Activated CD4-positive, alpha-beta T cell treated with anti-CD3 and anti-CD28 coated beads for 36 hours (primary cell): ENCODE measurements around the gene NBEAL2. TPM values are rescaled to one million over a fixed set of nuclear protein-coding genes. Genes with fewer than 3 reads are reported as not detected.
A peak's percentile ranks its signal among the peaks of the same experiment; 100 is the strongest.

ENCODE experiments used
- ATAC-seq: fragments of 200-7000 bp; cut with Tn5 transposase; one replicate; pipeline ENCODE4 v1.10.0; 2021; ENCODE audit warnings: mild to moderate bottlenecking, moderate library complexity
- CTCF ChIA-PET: fragments of 350-600 bp; sonication (Branson Sonifier 250); formaldehyde crosslinking; loops from one replicate; lab custom pipeline; 2021; ENCODE audit warnings: antibody characterized with exemption; lab: Charles Lee
- POLR2A ChIA-PET: fragments of 350-600 bp; sonication (Branson Sonifier 250); formaldehyde crosslinking; loops from one replicate; lab custom pipeline; 2021; ENCODE audit warnings: antibody characterized with exemption, inconsistent platforms; lab: Charles Lee
- DNase-seq: peaks from one replicate; pipeline ENCODE4 v3.0.0-alpha.2; 2020
- H3K27ac Mint-ChIP-seq: one replicate; pipeline ENCODE4 v1.8.0; 2021; ENCODE audit warnings: mixed read lengths
- H3K27me3 Mint-ChIP-seq: one replicate; pipeline ENCODE4 v1.8.0; 2021; ENCODE audit warnings: mixed read lengths
- H3K36me3 Mint-ChIP-seq: one replicate; pipeline ENCODE4 v1.8.0; 2021; ENCODE audit warnings: low read depth, mixed read lengths
- H3K4me1 Mint-ChIP-seq: one replicate; pipeline ENCODE4 v1.8.0; 2021; ENCODE audit warnings: mixed read lengths
- H3K4me3 Mint-ChIP-seq: one replicate; pipeline ENCODE4 v1.8.0; 2021; ENCODE audit warnings: mild to moderate bottlenecking, moderate library complexity, mixed read lengths
- H3K9me3 Mint-ChIP-seq: one replicate; pipeline ENCODE4 v1.8.0; 2021; ENCODE audit warnings: low read depth, mixed read lengths
- intact Hi-C, 2 experiments: fragments of 100-400 bp; cut with DNase I in 1 of 2; cut with micrococcal nuclease in 1 of 2; formaldehyde crosslinking; loops; one replicate each; pipeline versions ENCODE4 v1.14.2 to v1.15.1; 2022 to 2024; cut with DNase I, micrococcal nuclease
- total RNA-seq, 2 experiments: library from RNA; stranded (reverse); gene quantifications; one replicate each; pipeline ENCODE4 v1.2.3, GENCODE V29; 2021

The NBEAL2 gene
- 10 to 100 TPM; 83.4 to 84.9 TPM for total RNA-seq

- peak; percentile 99 for DNase-seq
- Mint-ChIP-seq H3K4me3 (peak within 1 kb of the TSS; percentile 92), H3K36me3 (peaks cover 14% of the 10 kb centered on the region), H3K9me3 (no peaks in the 10 kb centered on the region), H3K4me1 (peaks cover 53% of the 10 kb centered on the region), H3K27me3 (no peaks in the 10 kb centered on the region), H3K27ac (peak within 1 kb of the TSS; percentile 94)
- POLR2A ChIA-PET = interaction anchor here (0.5 to 2.7 kb wide), 7 partner anchors 13 to 401 kb away, joined by 3 to 12 read pairs (median 3); partner anchors contain the start of gene PTPN23
- CTCF ChIA-PET = interaction anchor here (0.6 kb wide), 1 partner anchor 136 kb away, joined by 3 read pairs; no protein-coding TSS in a partner anchor
- intact Hi-C loops = loop anchor here (1.0 to 5.0 kb wide), 7 partner anchors 8 to 1292 kb away; partner anchors contain the start of genes PTPN23 (in 1 of the 2), SACM1L (in 1 of the 2), SCAP (in 1 of the 2) and SMARCC1 (in 1 of the 2)
- ATAC-seq = peak; percentile 86
Measured at GRCh38 chr3:46978985-46979944, at the start of gene NBEAL2. Gene NBEAL2 (plus strand): TSS chr3:46979666. CDS start chr3:46979862, 196 bp downstream.

- Mint-ChIP-seq H3K36me3 (peaks cover 32% of the 10 kb centered on the region), H3K4me3 (no peak overlapping the region), H3K27me3 (no peaks in the 10 kb centered on the region), H3K27ac (peak overlapping the region; percentile 64), H3K4me1 (peaks cover 59% of the 10 kb centered on the region), H3K9me3 (peaks cover 3% of the 10 kb centered on the region)
- DNase-seq (no peak), ATAC-seq (no peak)
- POLR2A ChIA-PET = interaction anchor here (1.4 kb wide), 1 partner anchor 11 kb away, joined by 4 read pairs; no protein-coding TSS in a partner anchor
- intact Hi-C loops = no loop called here
- CTCF ChIA-PET = interaction anchor here (0.6 to 2.0 kb wide), 8 partner anchors 8 to 462 kb away, joined by 3 to 5 read pairs (median 4); no protein-coding TSS in a partner anchor
Measured at GRCh38 chr3:46930166-46930944, 49.1 kb upstream of the NBEAL2 start.

DNA sequence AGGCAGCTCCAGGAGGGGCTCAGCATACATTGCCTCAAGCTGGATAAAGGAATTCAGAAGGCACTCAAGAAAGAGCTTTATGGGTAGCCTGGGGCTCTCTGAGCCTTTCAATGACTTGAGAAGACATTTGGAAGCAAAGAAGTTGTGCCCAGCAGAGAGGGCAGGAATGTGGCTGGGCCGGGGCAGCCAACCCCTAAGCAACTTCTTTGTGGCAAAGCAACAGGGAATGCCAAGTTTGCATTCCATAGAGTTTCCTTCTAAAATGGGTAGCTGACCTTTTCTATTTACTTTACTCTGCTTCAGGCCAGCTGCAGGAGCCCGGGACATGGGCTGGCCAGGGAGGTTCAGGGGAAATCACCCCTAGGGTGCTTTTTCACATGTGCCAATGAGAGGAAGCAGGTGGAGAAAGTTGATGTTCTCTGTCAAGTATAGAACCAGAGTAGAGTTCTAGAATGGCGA is 48.5 kb upstream of the NBEAL2 start:
- H3K9me3 Mint-ChIP-seq = peaks cover 3% of the 10 kb centered on the region
- H3K27ac Mint-ChIP-seq = peak overlapping the region; percentile 64
- ATAC-seq = no peak
- peaks cover 64% of the 10 kb centered on the region for H3K4me1 Mint-ChIP-seq
- intact Hi-C loops = no loop called here
- ChIA-PET CTCF (interaction anchor here (0.7 to 2.0 kb wide), 7 partner anchors 8 to 244 kb away, joined by 3 to 5 read pairs (median 3); no protein-coding TSS in a partner anchor), POLR2A (interaction anchor here (1.4 kb wide), 1 partner anchor 10 kb away, joined by 4 read pairs; no protein-coding TSS in a partner anchor)
- H3K4me3 Mint-ChIP-seq = no peak overlapping the region
- DNase-seq = no peak
- H3K36me3 Mint-ChIP-seq = peaks cover 32% of the 10 kb centered on the region
- H3K27me3 Mint-ChIP-seq = no peaks in the 10 kb centered on the region

DNA sequence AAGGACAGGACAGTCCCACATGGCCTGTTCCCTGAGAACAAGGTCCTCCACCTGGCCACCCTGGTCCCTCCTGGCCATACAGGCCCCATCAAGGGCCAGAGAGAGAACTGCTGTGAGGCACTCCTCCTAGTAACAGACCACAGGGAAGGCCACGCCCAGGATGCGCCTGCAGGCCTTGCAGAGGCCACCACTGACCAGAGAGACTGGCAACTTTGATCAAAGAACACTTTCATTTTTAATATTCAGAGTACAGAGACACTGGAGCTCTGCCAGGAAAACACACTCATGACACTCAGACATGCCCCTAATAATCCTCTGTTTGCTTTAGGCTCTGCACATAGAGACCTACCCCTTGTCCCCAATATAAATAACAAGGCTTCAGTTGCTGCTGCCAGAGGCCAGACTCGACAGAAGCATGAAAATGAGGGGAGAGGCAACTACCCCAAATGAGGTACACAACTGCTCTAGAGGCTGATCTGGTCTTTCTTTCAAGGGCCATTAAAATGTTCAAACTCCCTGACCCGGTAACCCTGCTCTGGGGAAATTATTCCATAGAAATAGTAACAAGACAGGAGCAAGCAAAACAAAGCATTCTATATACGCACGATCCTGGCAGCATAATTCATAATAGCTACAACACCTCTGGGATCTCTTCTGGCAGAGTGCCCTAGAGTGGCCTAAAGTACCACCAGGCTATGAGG is 47.7 kb upstream of the NBEAL2 start:
- peak overlapping the region; percentile 30 for H3K27ac Mint-ChIP-seq

GRCh38 chr3:46932455-46933225 is 46.8 kb upstream of the NBEAL2 start:
- peaks cover 3% of the 10 kb centered on the region for H3K9me3 Mint-ChIP-seq
- ATAC-seq (no peak), DNase-seq (no peak)
- peak overlapping the region; percentile 30 for H3K27ac Mint-ChIP-seq
- ChIA-PET POLR2A (no interaction called here), CTCF (interaction anchor here (0.6 to 1.3 kb wide), 5 partner anchors 23 to 210 kb away, joined by 3 read pairs; no protein-coding TSS in a partner anchor)
- no peak overlapping the region for H3K4me3 Mint-ChIP-seq
- peaks cover 56% of the 10 kb centered on the region for H3K4me1 Mint-ChIP-seq
- intact Hi-C loops = no loop called here
- peaks cover 32% of the 10 kb centered on the region for H3K36me3 Mint-ChIP-seq
- H3K27me3 Mint-ChIP-seq = no peaks in the 10 kb centered on the region

More for the DNA sequence above, 47.7 kb upstream of the NBEAL2 start:
- DNase-seq = no peak
- Mint-ChIP-seq H3K4me3 (no peak overlapping the region), H3K36me3 (peaks cover 36% of the 10 kb centered on the region), H3K9me3 (peaks cover 3% of the 10 kb centered on the region), H3K4me1 (peaks cover 64% of the 10 kb centered on the region), H3K27me3 (no peaks in the 10 kb centered on the region)
- ATAC-seq = no peak
- ChIA-PET POLR2A (interaction anchor here (1.4 kb wide), 1 partner anchor 10 kb away, joined by 4 read pairs; no protein-coding TSS in a partner anchor), CTCF (interaction anchor here (0.7 to 2.0 kb wide), 5 partner anchors 9 to 238 kb away, joined by 3 to 5 read pairs (median 3); no protein-coding TSS in a partner anchor)
- intact Hi-C loops = no loop called here

DNA sequence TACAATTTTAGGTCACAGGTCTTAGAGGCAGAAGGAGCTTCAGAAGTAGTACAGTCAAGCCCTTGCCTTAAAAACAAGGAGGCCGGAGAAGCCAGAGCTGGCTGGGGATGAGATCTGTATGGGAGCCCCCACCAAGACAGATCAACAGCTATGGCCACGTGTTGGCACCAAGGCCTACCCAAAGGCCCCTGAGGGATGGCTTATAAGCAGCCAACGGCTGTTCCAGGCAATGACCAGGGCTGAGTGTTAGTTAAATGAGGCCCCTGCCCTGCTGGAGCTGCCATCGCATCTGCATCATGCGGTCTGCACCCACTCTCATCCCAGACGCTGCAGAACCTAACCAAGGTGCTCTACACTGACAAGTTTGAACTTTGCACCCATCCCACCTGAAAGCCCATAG is 46.2 kb upstream of the NBEAL2 start:
- no peak overlapping the region for H3K27ac Mint-ChIP-seq
- ChIA-PET POLR2A (no interaction called here), CTCF (interaction anchor here (0.6 to 1.3 kb wide), 5 partner anchors 24 to 209 kb away, joined by 3 read pairs; no protein-coding TSS in a partner anchor)
- peaks cover 36% of the 10 kb centered on the region for H3K36me3 Mint-ChIP-seq
- intact Hi-C loops = no loop called here
- no peak for DNase-seq
- no peak overlapping the region for H3K4me3 Mint-ChIP-seq
- H3K9me3 Mint-ChIP-seq = peaks cover 3% of the 10 kb centered on the region
- no peak for ATAC-seq
- no peaks in the 10 kb centered on the region for H3K27me3 Mint-ChIP-seq
- H3K4me1 Mint-ChIP-seq = peaks cover 51% of the 10 kb centered on the region

DNA sequence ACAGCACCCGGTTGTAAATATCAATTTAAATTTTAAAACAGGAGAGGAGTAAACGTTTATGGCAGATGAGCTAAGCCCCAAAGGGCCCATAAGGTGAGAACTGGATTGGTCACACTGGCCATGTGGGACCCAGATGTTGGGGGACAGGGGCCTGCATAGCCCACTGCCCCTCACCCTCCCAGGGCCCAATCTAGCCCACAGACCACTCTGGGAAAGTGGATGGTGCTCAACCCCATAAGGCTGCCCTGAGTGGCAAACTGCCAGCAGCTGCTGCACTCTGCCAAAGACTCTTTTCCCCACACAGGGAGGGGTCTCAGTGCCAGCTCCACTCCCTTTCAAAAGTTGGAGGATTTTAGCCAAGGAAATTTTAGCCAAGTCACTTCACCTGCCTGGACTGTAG is 45.4 kb upstream of the NBEAL2 start:
- Mint-ChIP-seq H3K27me3 (no peaks in the 10 kb centered on the region), H3K4me3 (no peak overlapping the region), H3K9me3 (no peaks in the 10 kb centered on the region), H3K36me3 (peaks cover 33% of the 10 kb centered on the region), H3K4me1 (peaks cover 43% of the 10 kb centered on the region), H3K27ac (no peak overlapping the region)
- intact Hi-C loops = no loop called here
- DNase-seq = no peak
- ChIA-PET CTCF (interaction anchor here (0.6 to 1.3 kb wide), 4 partner anchors 11 to 212 kb away, joined by 3 to 5 read pairs (median 4); no protein-coding TSS in a partner anchor), POLR2A (interaction anchor here (0.6 kb wide), 1 partner anchor 117 kb away, joined by 3 read pairs; no protein-coding TSS in a partner anchor)
- ATAC-seq = no peak

GRCh38 chr3:46934498-46935167 is 44.8 kb upstream of the NBEAL2 start:
- POLR2A ChIA-PET = interaction anchor here (0.6 kb wide), 1 partner anchor 116 kb away, joined by 3 read pairs; no protein-coding TSS in a partner anchor

More at GRCh38 chr3:46934498-46935167, 44.8 kb upstream of the NBEAL2 start:
- no peak overlapping the region for H3K27ac Mint-ChIP-seq
- intact Hi-C loops = no loop called here
- CTCF ChIA-PET = interaction anchor here (0.6 to 1.3 kb wide), 3 partner anchors 12 to 211 kb away, joined by 3 to 5 read pairs (median 4); no protein-coding TSS in a partner anchor
- H3K9me3 Mint-ChIP-seq = no peaks in the 10 kb centered on the region
- peaks cover 32% of the 10 kb centered on the region for H3K36me3 Mint-ChIP-seq
- no peak for DNase-seq
- H3K4me1 Mint-ChIP-seq = peaks cover 38% of the 10 kb centered on the region
- no peak for ATAC-seq
- H3K4me3 Mint-ChIP-seq = no peak overlapping the region
- no peaks in the 10 kb centered on the region for H3K27me3 Mint-ChIP-seq
